ENCODE measurements around the gene KLHL8.

The KLHL8 gene

GRCh38 chr4:87220094-87220822, at the start of gene KLHL8:
Gene KLHL8, minus strand, starts transcription at chr4:87220618. Its CDS starts 25,079 bp downstream, at chr4:87195539.
- DNase-seq (ENCODE audit: extremely low read depth, low read depth), result peak; percentile 44
- TF ChIP-seq CTCF (IDR thresholded peaks at IDR 0.05; ENCODE audit: low read depth, low read length), result peak; percentile 14

GRCh38 chr4:87270144-87270543, 49.7 kb upstream of the KLHL8 start:
- DNase-seq (ENCODE audit: extremely low read depth, low read depth), result no peak
- TF ChIP-seq CTCF (IDR thresholded peaks at IDR 0.05; ENCODE audit: low read depth, low read length), result peak; percentile 40

GRCh38 chr4:87268411-87268810, 48.0 kb upstream of the KLHL8 start:
- DNase-seq (ENCODE audit: extremely low read depth, low read depth), result no peak
- no peak for TF ChIP-seq CTCF (IDR thresholded peaks at IDR 0.05; ENCODE audit: low read depth, low read length)

- no peak for TF ChIP-seq CTCF (IDR thresholded peaks at IDR 0.05; ENCODE audit: low read depth, low read length)
- DNase-seq (ENCODE audit: extremely low read depth, low read depth), result no peak
Observed at GRCh38 chr4:87266986-87267385, 46.6 kb upstream of the KLHL8 start.

- no peak for DNase-seq (ENCODE audit: extremely low read depth, low read depth)
- TF ChIP-seq CTCF (IDR thresholded peaks at IDR 0.05; ENCODE audit: low read depth, low read length), result no peak
Observed at GRCh38 chr4:87262886-87263285, 42.5 kb upstream of the KLHL8 start.

GRCh38 chr4:87260477-87260876, 40.1 kb upstream of the KLHL8 start:
- DNase-seq (ENCODE audit: extremely low read depth, low read depth), result no peak
- TF ChIP-seq CTCF (IDR thresholded peaks at IDR 0.05; ENCODE audit: low read depth, low read length), result no peak

- no peak for DNase-seq (ENCODE audit: extremely low read depth, low read depth)
Observed at GRCh38 chr4:87258677-87259076, 38.3 kb upstream of the KLHL8 start.

More at GRCh38 chr4:87258677-87259076, 38.3 kb upstream of the KLHL8 start:
- TF ChIP-seq CTCF (IDR thresholded peaks at IDR 0.05; ENCODE audit: low read depth, low read length), result no peak
